AG04449 (cell line): ENCODE data around the gene KCNK3.

Source experiments
- CTCF ChIA-PET: fragments of 350-600 bp; formaldehyde crosslinking; extraction: SDS; loops from one replicate; lab custom pipeline; 2021; ENCODE audit warnings: antibody characterized with exemption; lab: Yijun Ruan, JAX
- POLR2A ChIA-PET: fragments of 400-600, 350-600 bp; formaldehyde crosslinking; extraction: SDS; loops from one replicate; lab custom pipeline; 2020; ENCODE audit warnings: antibody characterized with exemption, inconsistent platforms; lab: Yijun Ruan, JAX
- DNase-seq: peaks from one replicate; pipeline ENCODE4 v3.0.0-alpha.2; 2010; ENCODE audit warnings: low read depth, low spot score
- H3K4me3 ChIP-seq: 2 replicates; pipeline ENCODE4 v1.5.1; 2011; ENCODE audit warnings: low read depth, mild to moderate bottlenecking, control low read depth, low read length
- CTCF ChIP-seq: IDR thresholded peaks from one replicate; pipeline ENCODE4 v1.5.1; 2011; ENCODE audit warnings: mild to moderate bottlenecking, moderate library complexity, low read length, control low read depth, inconsistent platforms; ENCODE audit not compliant: insufficient read depth; ENCODE audit errors: missing control alignments

The KCNK3 gene

GRCh38 chr2:26710145-26710544 lies 17.6 kb downstream of the KCNK3 start:
- no peak for TF ChIP-seq CTCF
- ChIA-PET CTCF (interaction anchor here (1.3 to 1.4 kb wide), 2 partner anchors 18 to 105 kb away, joined by 3 read pairs; no protein-coding TSS in a partner anchor), POLR2A (no interaction called here)
- DNase-seq, result no peak
- H3K4me3 ChIP-seq, result no peak overlapping the region

- no peak for DNase-seq
- H3K4me3 ChIP-seq, result no peak overlapping the region
- TF ChIP-seq CTCF, result no peak
- POLR2A ChIA-PET, result no interaction called here
- CTCF ChIA-PET, result interaction anchor here (0.7 to 1.3 kb wide), 3 partner anchors 10 to 105 kb away, joined by 3 read pairs; no protein-coding TSS in a partner anchor
Measured at GRCh38 chr2:26710743-26711456, 18.4 kb downstream of the KCNK3 start.

- TF ChIP-seq CTCF, result no peak
- H3K4me3 ChIP-seq, result no peak overlapping the region
- POLR2A ChIA-PET, result no interaction called here
- CTCF ChIA-PET, result interaction anchor here (0.7 to 1.2 kb wide), 2 partner anchors 9 to 34 kb away, joined by 3 read pairs; no protein-coding TSS in a partner anchor
- DNase-seq, result no peak
Measured at GRCh38 chr2:26711457-26712161, 19.1 kb downstream of the KCNK3 start.

GRCh38 chr2:26712486-26713465 lies 20.3 kb downstream of the KCNK3 start:
- H3K4me3 ChIP-seq, result no peak overlapping the region
- POLR2A ChIA-PET, result no interaction called here
- DNase-seq, result no peak
- CTCF ChIA-PET, result no interaction called here
- no peak for TF ChIP-seq CTCF

GRCh38 chr2:26715528-26716270 lies 23.2 kb downstream of the KCNK3 start:
- POLR2A ChIA-PET, result no interaction called here
- CTCF ChIA-PET, result interaction anchor here (1.1 kb wide), 1 partner anchor 110 kb away, joined by 4 read pairs; no protein-coding TSS in a partner anchor

More at GRCh38 chr2:26715528-26716270, 23.2 kb downstream of the KCNK3 start:
- no peak for DNase-seq
- H3K4me3 ChIP-seq, result no peak overlapping the region
- no peak for TF ChIP-seq CTCF
